Measurements from ENCODE around the gene FGGY.

FGGY gene

DNA sequence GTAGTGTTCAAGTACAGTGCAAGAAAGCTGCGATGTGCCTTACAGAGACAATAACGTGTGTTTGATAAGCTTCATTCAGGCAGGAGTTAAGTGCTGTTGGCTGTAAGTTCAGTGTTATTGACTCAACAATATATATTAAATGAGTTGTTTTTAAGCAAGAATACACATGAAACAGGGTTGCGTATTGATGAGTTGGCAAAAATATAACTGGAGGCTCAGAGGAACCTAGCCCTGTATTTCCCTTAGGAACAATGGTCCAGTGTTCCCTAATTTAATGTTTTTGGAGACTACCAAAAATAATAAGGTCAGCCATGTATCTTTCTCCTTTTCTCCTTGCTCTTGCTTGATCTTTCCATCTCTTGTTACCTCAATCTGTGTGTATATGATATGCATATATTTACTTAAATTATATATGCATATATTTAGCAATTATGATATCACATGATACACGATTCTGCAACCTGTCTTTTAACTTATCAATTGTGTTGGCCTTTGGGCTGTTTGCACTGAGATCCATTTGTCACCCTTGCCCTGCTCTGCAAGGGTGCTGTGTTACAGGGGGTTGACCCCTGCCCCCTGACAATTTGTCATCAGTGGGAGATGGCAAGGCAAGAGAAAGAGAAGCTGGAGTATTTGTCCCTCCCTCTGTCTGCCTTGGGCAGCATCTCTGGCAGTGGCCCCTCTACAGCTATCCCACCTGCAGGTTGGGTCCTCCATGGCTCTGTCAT lies 109.7 kb downstream of the FGGY start:
- DNase-seq (ENCODE audit: insufficient read length, low spot score) (no peak), FAIRE-seq (no peak)
- no peak for TF ChIP-seq POLR2A (IDR thresholded peaks at IDR 0.05; ENCODE audit: low read depth, low read length)

DNA sequence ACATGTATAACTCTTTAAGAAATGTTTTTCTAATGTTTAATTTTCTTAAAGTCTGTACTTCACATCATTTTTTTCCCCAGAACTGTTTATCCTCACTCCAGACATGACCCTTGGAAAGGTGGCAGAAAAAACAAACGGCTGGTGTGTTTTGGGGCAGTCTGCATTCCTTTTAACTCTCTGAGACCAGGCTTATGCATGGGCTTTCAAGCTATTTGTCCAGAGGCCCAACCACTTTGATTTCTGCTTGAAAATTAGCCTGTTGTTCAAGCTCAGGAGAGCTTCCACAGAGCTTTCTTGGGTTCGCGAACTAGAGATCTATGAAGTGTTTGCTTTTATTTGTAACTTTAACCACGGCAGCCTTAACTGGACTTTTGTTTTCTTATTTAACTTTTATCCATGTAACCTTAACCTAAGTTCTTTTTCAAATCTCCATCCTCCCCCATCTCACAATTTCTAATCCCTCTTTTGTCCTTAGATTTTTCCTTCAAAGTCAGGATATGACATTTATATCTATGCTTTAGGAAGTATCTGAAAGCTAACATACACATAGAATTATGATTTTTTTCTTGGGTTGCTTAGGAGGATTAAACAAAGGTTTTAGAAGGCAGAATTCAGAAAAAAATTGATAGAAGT lies 111.8 kb downstream of the FGGY start:
- no peak for DNase-seq (ENCODE audit: insufficient read length, low spot score)
- TF ChIP-seq POLR2A (IDR thresholded peaks at IDR 0.05; ENCODE audit: low read depth, low read length) = no peak
- no peak for FAIRE-seq

DNA sequence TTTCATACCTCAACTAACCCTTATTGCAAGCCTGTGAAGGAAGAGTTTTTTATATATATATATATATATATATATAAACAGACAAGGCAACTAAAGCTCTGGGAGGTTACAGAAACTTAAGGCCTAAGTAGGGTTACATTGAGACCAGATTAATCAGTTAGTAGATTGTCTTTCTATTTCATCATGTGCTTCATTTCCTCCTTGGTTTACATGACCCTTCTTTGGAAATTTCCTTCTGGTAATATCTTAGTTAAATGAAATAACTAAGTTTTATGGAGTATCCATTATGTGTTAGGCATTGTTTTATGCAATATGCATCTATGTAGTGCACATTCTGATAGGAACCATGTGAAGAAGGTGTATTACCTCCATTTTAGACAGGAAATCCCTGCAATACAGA lies 112.7 kb downstream of the FGGY start:
- FAIRE-seq = no peak
- no peak for TF ChIP-seq POLR2A (IDR thresholded peaks at IDR 0.05; ENCODE audit: low read depth, low read length)
- no peak for DNase-seq (ENCODE audit: insufficient read length, low spot score)

DNA sequence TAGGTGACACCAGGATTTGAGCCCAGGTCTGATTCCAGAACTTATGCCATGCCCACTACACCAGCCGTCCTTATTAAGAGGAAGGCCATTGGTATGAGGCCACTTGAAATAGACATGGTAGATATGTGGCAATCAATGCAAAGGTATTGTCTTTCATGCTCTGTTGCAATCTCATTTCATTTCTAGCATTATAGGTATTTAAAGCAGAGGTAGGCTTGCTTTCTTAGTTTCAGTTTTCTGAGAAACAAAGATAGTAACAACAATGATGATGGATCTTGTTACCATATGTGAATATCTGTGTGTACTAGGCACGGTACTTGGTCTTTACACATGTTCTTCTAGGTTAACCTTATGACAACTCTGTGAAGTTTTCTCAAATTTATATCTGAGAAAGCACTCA lies 113.1 kb downstream of the FGGY start:
- FAIRE-seq (no peak), DNase-seq (ENCODE audit: insufficient read length, low spot score) (no peak)
- TF ChIP-seq POLR2A (IDR thresholded peaks at IDR 0.05; ENCODE audit: low read depth, low read length) = no peak

- no peak for DNase-seq (ENCODE audit: insufficient read length, low spot score)
- no peak for FAIRE-seq
- no peak for TF ChIP-seq POLR2A (IDR thresholded peaks at IDR 0.05; ENCODE audit: low read depth, low read length)
These were observed 113.6 kb downstream of the FGGY start for GRCh38 chr1:59410457-59410856.

DNA sequence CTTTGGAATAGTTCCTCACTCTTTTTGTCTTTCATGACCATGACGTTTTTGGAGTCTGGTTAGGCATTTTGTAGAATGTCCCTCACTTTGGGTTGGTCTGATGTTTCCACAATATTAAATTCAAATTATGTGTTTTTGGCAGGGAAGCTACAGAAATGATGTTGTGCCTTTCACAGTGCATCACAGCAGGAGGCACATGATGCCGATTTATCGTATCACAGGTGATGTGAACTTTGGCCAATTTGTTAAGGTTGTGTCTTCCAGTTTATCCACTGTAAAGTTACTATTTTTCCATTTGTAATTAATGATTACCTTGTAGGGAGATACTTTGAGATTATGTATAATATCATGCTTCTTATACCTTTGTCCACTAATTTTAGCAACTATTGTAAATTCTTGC lies 114.3 kb downstream of the FGGY start:
- no peak for FAIRE-seq
- no peak for TF ChIP-seq POLR2A (IDR thresholded peaks at IDR 0.05; ENCODE audit: low read depth, low read length)
- DNase-seq (ENCODE audit: insufficient read length, low spot score) = no peak

- FAIRE-seq = no peak
- no peak for TF ChIP-seq POLR2A (IDR thresholded peaks at IDR 0.05; ENCODE audit: low read depth, low read length)
- no peak for DNase-seq (ENCODE audit: insufficient read length, low spot score)
These were observed 115.9 kb downstream of the FGGY start for GRCh38 chr1:59412718-59413326.

DNA sequence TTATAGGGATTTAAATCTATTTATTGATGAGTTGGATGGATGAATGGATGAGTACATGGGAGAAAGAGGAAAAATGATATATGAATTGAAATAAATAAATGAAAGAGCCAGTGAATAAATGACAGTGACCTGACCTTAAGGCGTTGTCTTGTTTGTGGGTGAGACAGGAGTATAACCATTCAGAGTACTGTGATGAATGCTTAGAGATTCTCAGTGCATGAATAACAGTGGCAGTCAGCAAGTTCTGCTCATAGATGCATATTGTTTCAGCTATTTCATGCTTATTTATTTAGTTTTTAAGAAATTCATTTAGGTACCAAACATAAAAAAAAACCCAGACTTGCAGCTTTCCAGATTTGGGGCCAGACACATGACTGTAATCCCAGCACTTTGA lies 116.4 kb downstream of the FGGY start:
- no peak for TF ChIP-seq POLR2A (IDR thresholded peaks at IDR 0.05; ENCODE audit: low read depth, low read length)
- no peak for FAIRE-seq
- no peak for DNase-seq (ENCODE audit: insufficient read length, low spot score)

- FAIRE-seq = no peak
- DNase-seq (ENCODE audit: insufficient read length, low spot score) = no peak
These were observed 117.7 kb downstream of the FGGY start for GRCh38 chr1:59414406-59415133.

DNA sequence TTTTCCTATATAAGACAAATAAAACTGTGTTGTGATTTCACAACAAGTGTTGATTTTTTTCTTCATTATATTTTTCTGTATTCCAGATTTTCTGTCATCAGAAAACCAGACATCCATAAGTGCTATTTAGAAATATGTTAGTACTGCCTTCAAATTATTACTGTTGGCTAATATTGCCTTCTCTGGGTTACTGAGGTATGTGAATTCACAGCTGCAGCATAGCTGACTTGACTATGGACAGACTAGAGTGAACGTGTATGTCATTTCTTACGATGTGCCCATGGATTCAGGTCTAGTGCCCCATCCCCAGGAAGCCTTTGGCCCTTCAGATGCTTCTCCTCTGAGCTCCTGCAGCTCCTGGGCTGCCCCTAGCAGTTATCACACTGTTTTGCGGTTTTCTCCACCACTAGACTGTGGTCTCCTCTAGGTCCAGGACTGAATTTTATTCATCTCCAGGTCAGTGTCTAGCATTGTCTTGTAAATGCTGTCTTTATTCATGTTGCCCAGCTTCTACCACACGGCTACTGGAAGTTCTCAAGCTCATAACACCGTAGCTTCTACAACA lies 118.5 kb downstream of the FGGY start:
- TF ChIP-seq POLR2A (IDR thresholded peaks at IDR 0.05; ENCODE audit: low read depth, low read length) = no peak
- DNase-seq (ENCODE audit: insufficient read length, low spot score) (no peak), FAIRE-seq (no peak)

More at GRCh38 chr1:59414406-59415133, 117.7 kb downstream of the FGGY start:
- TF ChIP-seq POLR2A (IDR thresholded peaks at IDR 0.05; ENCODE audit: low read depth, low read length) = no peak

DNA sequence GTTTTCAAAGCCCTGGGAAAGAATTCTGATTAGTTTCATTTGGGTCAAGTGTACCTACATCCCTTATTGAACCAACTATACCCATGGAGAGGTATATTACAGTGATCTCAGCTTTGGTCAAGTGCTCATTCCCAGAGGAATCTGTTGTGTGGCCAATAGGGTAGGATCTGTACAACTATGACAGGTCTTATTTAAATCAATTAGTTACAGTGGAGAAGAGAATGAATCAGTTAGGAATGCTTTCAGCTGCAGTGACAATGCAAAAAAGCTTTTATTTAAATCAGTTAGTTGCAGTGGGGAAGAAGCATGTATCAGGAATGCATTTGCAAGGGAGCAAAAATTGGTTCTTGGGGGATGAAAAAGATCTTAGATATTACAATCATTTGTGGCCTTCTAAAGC lies 119.0 kb downstream of the FGGY start:
- FAIRE-seq = no peak
- DNase-seq (ENCODE audit: insufficient read length, low spot score) = no peak
- TF ChIP-seq POLR2A (IDR thresholded peaks at IDR 0.05; ENCODE audit: low read depth, low read length) = no peak

DNA sequence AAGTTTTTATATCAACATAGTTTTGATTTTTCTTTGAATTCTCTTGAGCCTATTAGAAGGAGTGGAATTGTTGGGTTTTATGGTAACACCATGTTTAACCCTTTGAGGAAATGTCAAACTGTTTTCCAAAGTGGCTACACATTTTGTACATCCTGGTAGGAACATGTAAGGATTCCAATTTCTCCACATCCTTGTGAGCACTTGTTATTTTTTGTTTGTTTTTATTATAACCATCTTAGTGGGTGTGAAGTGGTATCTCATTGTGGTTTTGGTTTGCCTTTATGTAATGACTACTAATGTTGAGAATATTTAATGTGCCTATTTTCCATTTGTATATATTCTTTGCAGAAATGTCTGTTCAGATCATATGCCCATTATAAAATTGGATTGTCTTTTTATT lies 120.5 kb downstream of the FGGY start:
- FAIRE-seq = no peak

GRCh38 chr1:59418363-59419144 lies 121.7 kb downstream of the FGGY start:
- TF ChIP-seq POLR2A (IDR thresholded peaks at IDR 0.05; ENCODE audit: low read depth, low read length) = no peak
- FAIRE-seq (no peak), DNase-seq (ENCODE audit: insufficient read length, low spot score) (no peak)

More for the DNA sequence above, 120.5 kb downstream of the FGGY start:
- no peak for TF ChIP-seq POLR2A (IDR thresholded peaks at IDR 0.05; ENCODE audit: low read depth, low read length)
- no peak for DNase-seq (ENCODE audit: insufficient read length, low spot score)
